Epithelial cell of prostate (primary cell): ENCODE results near the gene GABRB2.
"Not testable (repeated sequence)": the region's sequence is repeated elsewhere in the genome, so short reads cannot be mapped to it uniquely, and the experiment has no call there.

Experiments
- DNase-seq: peaks from one replicate; pipeline ENCODE4 v3.0.0-alpha.2; 2011; ENCODE audit warnings: low read depth, low spot score
- H3K27ac ChIP-seq: fragments of 450-650 bp; 2 replicates; pipeline ENCODE4 v1.5.1; 2017; ENCODE audit warnings: mild to moderate bottlenecking

Gene GABRB2

DNA sequence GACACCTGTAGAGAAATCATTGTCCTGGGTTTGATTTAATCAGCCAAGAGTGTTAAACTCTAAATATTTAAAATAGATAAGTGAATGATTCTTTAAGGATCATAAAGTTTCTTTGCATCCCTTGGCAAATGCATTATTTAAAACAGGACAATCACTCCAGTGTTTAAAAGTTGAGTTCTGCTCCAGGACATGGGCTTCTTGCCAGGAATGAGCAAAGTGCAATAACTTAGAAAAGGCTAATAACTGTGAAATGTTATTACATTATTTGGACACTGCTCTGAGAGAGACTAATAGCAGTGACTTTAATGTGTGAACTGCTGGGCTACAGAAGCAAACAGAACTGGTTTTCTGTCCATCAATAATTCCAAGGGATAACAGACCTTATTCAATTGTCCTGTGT lies 283.3 kb downstream of the GABRB2 start:
- H3K27ac ChIP-seq: no peak overlapping the region
- no peak for DNase-seq

GRCh38 chr5:161261668-161262323 lies 284.7 kb downstream of the GABRB2 start:
- no peak overlapping the region for H3K27ac ChIP-seq
- no peak for DNase-seq

DNA sequence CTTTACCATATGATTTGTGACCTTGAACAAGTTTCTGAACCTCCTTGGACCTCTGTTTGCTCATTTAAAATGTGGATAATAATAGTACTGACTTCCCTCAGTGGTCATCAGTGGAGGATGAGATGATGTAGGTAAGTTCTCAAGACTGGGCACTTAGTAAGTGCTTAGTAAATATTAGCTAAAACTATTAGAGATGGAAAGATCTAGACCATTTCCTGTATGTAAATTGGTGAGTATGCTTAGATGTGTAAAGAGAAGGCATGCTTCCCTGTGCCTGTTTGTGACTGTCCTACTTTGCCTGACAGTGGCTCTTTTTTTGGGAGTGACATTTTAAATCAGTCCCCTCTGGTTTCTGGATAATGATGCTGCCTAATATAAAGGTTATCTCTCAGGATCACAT lies 288.1 kb downstream of the GABRB2 start:
- DNase-seq: no peak
- H3K27ac ChIP-seq: no peak overlapping the region

DNA sequence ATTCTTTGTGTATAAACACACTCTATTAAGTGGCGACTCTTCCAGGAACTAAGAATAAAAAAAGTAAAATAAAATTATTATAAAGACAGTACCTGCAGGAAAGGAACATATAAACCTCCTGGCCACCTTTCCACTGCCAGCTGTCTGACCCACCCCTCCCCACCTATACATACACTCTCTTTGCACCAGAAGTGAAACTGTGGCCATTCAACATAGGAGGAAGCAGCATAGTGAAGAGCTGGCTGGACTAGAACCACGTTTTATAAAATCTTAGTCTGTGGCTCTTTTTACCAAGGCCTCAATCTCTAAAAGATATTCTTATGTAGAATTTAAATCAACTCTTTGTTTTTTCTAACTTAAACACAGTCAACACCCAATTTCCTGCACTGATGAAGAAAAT lies 289.6 kb downstream of the GABRB2 start:
- H3K27ac ChIP-seq: no peak overlapping the region
- no peak for DNase-seq

- not testable (repeated sequence) for DNase-seq, H3K27ac ChIP-seq
Observed at GRCh38 chr5:161252955-161253354, 293.6 kb downstream of the GABRB2 start.

DNA sequence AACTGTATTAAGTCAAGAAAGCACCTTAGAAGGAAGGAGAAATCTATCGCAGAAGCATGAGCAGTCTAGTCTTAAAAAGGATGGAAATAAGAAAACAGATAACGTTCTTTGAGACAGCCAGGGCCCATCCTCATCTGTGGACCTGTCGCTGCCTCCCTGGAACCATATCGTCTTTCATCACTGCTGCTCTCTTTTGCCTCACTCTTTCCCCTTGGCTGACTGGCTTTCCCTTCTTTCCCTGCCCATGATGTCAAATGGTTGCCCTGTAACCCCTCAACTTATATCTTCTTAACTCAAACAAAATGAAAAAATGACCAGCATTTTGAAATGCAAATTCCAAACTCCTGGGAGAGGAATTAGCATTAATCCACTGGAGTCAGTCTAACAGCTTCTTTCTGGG lies 299.8 kb downstream of the GABRB2 start:
- H3K27ac ChIP-seq: no peak overlapping the region
- DNase-seq: no peak

GRCh38 chr5:161245846-161246245 lies 300.7 kb downstream of the GABRB2 start:
- DNase-seq, H3K27ac ChIP-seq: not testable (repeated sequence)
